GM18502 (cell line): ENCODE measurements around the gene MTPN.
A peak's percentile ranks its signal among the peaks of the same experiment; 100 is the strongest.

ENCODE experiments used
- ATAC-seq: cut with Tn5 transposase; IDR thresholded peaks from one replicate; pipeline ENCODE4 v1.9.1; 2021; ENCODE audit warnings: mild to moderate bottlenecking; ENCODE audit not compliant: unreplicated experiment, poor library complexity

MTPN gene

DNA sequence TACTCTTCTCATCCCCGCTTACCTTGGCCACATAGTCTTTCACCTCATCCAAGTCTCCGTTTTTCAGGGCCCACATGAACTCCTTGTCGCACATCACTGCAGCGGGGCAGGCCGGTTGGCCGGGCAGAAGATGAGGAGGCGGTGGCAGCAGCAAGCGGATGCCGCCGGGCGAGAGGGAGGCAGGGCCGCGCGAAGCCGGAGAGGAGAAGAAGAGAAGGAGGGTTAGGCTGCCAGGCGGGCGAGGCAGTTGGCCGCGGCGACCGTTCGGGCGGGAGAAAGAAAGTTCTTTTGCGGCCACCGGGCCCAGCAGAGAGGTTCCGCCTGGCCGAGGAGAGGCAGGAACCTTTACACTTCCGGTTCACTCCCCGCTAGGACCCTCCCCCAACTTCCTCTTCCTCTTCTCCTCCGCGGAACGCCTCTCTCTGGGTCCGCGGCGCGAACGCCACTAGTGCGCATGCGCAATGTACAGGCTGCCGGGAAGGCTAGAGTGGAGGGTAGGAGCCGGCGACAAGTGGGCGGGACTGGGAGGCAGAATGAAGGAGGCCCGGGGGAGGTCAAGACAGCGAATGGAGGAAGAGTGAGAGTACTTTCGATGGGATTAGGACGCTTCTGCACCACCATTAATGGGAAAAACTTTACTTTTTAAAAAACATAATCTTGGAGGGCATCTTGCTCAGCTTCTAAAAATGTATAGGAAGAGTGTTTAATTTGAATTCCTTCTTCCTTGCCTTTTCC, at the start of gene MTPN:
Gene MTPN, minus strand, starts transcription at position 353 of the 735 bp plus-strand sequence. Its CDS starts 259 bp downstream, at position 94.
- peak; percentile 55 for ATAC-seq

DNA sequence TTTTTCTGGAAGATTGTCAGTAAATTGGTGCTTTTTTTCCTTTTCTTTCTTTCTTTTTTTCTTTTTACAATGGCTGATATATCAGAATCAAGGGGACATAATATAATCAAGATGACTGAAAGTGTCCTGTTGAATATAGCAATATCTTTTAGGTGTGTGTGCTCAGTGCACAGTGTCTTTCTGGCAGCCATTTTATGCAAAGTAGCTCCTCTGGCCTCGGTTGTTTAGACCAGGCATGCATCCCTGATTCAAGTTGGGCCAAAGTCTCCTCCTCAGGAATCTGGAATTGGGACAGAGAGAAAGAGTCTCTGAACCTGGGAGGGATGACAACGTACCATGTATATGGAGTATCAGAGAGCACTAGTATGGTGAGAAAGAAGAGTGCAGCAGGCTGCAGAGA, 49.0 kb upstream of the MTPN start:
- ATAC-seq: no peak

- ATAC-seq: no peak
Observed at GRCh38 chr7:136023134-136023869, 46.1 kb upstream of the MTPN start.

DNA sequence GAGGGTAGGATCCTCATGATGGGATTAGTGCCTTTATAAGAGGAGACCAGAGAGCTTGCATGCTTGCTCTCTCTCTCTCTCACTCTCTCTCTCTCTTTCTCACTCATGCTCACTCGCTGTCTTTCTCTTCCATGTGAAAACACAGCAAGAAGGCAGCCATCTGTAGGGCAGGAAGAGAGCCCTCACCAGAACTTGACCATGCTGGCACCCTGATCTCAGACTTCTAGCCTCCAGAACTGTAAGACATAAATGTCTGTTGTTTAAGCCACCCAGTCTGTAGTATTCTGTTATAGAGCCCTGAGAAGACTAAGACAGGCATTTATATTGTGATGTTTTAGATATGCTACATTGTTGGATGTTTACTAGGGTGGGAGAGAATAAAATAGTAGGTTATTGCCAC, 43.4 kb upstream of the MTPN start:
- no peak for ATAC-seq

DNA sequence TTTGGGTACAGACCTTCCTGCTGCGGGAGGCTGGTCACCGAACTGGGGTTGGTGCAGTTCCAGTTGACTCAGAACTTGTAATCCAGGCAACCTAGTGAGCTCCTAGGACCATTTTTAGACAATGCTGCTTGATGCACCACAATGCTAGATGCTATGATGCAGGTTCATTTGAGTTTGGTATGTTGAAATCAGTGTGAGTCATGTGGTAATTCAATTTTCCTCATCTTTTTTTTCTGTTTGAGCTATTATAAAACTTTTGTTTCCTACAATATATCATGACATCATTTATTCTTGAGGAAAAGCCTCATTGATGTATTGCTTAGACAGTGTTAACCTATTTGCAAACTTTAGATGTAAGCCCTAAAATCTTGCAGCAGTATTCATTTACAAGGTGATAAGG, 40.9 kb upstream of the MTPN start:
- ATAC-seq: no peak

DNA sequence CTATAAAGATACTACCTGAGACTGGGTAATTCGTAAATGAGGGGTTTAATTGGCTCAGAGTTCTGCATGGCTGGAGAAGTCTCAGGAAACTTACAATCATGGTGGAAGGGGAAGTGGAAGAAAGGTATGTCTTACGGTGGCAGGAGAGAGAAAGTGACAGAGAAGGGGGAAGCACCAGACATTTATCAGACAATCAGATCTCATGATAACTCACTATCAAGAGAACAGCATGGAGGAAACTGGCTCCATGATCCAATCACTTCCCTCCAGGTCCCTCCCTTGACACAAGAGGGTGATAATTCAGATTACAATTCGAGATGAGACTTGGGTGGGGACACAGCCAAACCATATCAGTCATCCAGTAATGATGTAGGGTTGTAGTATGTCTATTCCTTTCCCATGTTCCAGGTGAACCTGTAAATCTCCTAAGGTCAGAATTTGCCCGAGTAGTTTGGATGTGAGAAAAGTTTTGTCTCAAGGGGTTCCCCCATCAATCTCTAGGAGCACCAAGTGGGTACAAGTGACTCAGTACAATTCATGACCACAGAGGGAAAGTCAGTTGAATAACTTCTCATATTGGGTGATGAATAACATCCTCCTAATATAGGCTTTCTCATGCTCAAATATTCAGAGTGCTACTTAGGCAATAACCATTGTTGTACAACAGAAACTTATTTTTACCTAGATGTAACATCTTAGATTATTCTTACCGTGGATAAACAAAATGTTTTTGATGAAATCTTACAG, 39.7 kb upstream of the MTPN start:
- peak; percentile 65 for ATAC-seq

- ATAC-seq: no peak
Observed at GRCh38 chr7:136015638-136016037, 38.5 kb upstream of the MTPN start.

GRCh38 chr7:136014659-136015058, 37.5 kb upstream of the MTPN start:
- no peak for ATAC-seq

DNA sequence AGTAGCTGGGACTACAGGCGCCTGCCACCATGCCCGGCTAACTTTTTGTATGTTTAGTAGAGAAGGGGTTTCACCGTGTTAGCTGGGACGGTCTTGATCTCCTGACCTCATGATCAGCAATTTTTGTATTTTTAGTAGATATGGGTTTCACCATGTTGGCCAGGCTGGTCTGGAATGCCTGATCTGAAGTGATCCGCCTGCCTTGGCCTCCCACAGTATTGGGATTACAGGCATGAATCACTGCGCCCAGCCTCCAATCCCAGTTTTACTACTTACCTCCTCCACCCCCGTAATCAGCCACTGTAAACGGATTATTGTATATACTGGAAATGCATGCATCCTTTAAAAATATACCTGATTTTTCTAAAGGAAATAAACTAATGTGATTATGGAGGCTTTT, 35.1 kb upstream of the MTPN start:
- ATAC-seq: no peak

DNA sequence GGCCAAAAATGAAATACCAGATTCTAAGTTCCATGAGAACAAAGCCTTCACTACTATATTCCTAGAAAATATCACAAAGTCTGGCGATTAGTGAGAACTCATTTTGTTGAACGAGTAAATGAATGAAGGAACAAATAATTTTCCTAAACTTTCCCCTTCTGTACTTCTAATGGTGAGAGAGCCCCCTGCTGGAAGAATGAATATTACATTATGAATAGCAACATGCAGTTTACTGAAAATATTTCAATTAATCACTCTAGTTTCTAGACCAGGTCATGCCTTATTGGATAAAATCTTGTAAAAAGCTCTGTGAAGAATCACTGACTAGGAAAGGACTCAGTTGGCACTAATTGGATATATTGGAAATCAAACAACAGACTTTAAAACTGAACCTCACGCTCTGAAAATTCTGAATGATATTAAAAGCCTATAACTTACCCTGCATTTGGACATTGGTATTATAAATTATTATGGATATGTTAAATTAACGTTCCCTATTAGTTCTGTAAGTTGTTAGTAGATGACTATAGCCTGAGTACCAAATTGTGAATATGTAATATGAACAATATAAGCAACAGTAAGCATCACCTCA, 32.4 kb upstream of the MTPN start:
- peak; percentile 47 for ATAC-seq

GRCh38 chr7:136006208-136006607, 29.0 kb upstream of the MTPN start:
- no peak for ATAC-seq

- ATAC-seq: no peak
Observed at GRCh38 chr7:136004083-136004482, 26.9 kb upstream of the MTPN start.

DNA sequence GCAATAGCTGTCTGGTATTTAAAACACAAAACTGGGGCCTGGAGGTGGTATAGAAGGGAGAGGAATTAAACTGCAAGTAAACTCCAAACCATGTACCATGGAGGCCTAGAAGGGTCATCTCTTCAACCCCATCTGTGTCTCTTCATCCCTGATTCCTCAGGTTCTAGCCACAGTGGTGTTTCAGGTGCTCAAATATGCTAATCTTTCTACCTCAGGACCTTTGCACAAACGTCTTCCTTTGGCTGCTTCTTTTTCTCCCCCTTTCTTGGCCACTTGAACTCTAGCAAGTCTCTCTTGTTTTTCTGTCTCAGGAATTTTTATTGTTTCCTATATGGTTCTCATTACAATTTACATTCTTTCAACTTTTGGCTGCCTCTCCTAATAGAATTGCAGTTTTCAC, 25.6 kb upstream of the MTPN start:
- no peak for ATAC-seq

DNA sequence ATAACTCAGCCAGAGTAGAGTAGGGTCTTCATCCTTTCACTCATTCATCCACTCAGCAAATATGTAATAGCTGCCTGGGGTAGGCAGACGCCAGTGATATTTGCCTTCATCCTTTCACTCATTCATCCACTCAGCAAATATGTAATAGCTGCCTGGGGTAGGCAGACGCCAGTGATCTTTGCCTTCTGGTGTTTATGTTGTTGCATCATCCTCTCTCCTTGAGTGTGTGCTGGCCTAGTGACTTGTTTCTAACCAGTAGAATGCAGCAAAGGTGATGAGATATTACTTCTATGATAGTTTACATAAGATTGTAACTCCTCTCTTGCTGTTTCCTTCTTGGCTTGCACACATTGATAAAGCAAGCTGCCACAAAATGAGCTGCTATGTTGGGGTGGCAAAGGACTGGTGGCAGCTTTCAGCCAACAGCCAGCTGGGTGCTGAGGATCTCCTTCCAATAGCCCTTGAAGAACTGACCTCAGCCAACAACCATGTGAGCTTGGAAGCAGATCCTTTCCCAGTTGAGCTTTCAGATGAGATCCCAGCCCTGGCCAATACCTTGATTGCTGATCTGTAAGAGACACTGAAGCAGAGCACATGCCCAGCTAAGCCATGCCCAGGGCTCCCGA, 23.2 kb upstream of the MTPN start:
- ATAC-seq: no peak

- no peak for ATAC-seq
Observed at GRCh38 chr7:135998081-135998480, 20.9 kb upstream of the MTPN start.

- no peak for ATAC-seq
Observed at GRCh38 chr7:135995748-135996147, 18.6 kb upstream of the MTPN start.

- no peak for ATAC-seq
Observed at GRCh38 chr7:135994466-135995205, 17.5 kb upstream of the MTPN start.

DNA sequence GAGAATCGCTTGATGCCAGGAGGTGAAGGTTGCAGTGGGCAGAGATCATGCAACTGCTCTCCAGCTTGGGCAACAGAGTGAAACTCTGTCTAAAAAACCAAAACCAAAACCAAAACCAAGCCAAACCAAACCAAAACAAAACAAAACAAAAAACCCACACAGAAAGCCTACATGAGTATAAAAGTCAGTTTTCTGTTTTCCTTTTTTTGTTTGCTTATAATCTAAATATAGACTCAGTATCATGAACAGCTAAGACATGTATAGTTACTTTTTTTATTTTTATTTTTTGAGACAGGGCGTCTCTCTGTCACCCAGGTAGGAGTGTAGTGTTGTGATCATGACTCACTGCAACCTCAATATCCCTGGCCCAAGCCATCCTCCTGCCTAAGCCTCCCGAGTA, 16.8 kb upstream of the MTPN start:
- no peak for ATAC-seq

- ATAC-seq: no peak
Observed at GRCh38 chr7:135991906-135992305, 14.7 kb upstream of the MTPN start.

- ATAC-seq: no peak
Observed at GRCh38 chr7:135991322-135991721, 14.2 kb upstream of the MTPN start.
